GM08714 (cell line): ENCODE data around the gene KRTAP10-11.
"Not testable (repeated sequence)": the region's sequence is repeated elsewhere in the genome, so short reads cannot be mapped to it uniquely, and the experiment has no call there.

ENCODE experiments used
- H3K4me3 ChIP-seq: fragments of 200-500 bp; sonication (Bioruptor generic); 2 replicates; pipeline ENCODE4 v1.5.1; 2014; ENCODE audit warnings: mild to moderate bottlenecking, low read length, inconsistent platforms
- ZNF274 ChIP-seq: IDR thresholded peaks from 2 replicates; pipeline ENCODE4 v1.6.1; 2012; ENCODE audit warnings: mild to moderate bottlenecking, low read depth, low read length

KRTAP10-11 gene

GRCh38 chr21:44686000-44686781, 40.0 kb downstream of the KRTAP10-11 start:
- TF ChIP-seq ZNF274, result no peak
- no peak overlapping the region for H3K4me3 ChIP-seq

DNA sequence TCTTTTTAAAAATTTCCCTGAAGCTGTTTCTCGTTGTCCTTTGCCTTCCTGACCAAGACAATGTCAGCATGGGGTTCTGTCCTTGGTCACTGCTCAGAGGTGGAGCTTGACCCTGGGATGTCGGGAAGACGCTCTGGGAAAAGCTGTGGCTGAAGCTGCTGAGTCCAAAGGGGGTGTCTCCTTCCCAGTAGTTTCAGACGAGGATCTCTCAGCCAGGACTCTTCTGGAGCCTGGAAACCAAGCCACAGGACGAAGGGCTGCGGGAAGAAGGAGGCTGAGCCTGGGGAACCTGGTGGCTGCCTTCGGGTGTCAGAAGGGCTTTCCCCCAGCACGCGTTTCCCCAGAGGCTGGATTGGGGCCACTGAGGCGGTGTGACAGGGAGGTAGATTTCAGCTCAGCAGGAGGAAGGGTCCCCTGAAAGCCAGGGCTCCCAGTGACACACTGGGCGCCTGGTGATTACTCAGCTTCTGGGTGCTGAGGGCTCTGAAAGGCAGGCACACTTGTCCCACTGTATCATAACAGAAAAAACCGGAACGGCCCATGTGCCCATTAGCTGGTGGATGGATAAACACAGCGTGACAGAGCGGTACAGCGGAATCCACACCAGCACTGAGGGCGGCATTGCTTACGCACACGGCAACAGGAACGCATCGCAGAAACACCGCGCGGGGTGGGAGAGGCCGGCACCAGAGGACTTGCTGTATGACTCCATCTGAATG, 40.8 kb downstream of the KRTAP10-11 start:
- H3K4me3 ChIP-seq, result no peak overlapping the region
- no peak for TF ChIP-seq ZNF274

- H3K4me3 ChIP-seq, result no peak overlapping the region
- no peak for TF ChIP-seq ZNF274
These were observed 41.5 kb downstream of the KRTAP10-11 start for GRCh38 chr21:44687671-44688070.

DNA sequence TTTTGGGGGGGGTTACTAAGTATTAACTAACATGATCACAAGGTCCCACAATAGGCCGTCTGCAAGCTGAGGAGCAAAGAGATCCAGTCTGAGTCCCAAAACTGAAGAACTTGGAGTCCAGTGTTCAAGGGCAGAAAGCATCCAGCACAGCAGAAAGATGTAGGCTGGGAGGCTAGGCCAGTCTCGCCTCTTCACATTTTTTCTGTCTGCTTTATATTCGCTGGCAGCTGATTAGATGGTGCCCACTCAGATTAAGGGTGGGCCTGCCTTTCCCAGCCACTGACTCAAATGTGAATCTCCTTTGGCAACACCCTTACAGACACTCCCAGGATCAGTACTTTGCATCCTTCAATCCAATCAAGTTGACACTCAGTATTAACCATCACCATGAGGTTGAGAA, 43.5 kb downstream of the KRTAP10-11 start:
- H3K4me3 ChIP-seq, result not testable (repeated sequence)

GRCh38 chr21:44691686-44692085, 45.5 kb downstream of the KRTAP10-11 start:
- H3K4me3 ChIP-seq, result no peak overlapping the region
- no peak for TF ChIP-seq ZNF274

DNA sequence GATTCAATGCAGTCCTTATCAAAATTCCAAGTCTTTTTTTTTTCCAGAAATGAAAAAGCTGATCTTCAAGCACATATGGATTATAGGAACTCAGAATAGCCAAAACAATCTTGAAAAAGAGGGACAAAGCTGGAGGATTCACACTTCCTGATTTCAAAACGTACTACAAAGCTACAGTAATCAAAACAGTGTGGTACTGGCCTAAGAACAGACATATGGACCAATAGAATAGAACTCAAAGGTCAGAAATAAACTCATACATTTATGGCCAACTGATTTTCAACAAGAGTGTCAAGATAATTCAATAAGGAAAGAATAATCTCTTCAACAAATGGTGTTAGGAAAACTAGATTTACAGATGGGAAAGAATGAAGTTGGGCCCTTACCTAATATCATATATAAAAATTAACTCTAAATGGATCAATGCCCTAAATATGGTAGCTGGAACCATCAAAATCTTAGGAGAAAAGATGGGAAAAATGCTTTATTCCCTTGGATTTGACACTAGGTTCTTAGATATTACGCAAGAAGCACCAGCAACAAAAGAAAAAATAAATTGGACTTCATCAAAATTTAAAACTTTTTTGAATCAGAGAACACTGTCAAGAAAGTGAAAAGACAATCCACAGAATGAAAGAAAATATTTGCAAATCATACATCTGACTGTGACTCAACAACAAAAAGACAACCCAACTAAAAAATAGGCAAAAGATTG, 46.7 kb downstream of the KRTAP10-11 start:
- no peak overlapping the region for H3K4me3 ChIP-seq
- TF ChIP-seq ZNF274, result no peak

DNA sequence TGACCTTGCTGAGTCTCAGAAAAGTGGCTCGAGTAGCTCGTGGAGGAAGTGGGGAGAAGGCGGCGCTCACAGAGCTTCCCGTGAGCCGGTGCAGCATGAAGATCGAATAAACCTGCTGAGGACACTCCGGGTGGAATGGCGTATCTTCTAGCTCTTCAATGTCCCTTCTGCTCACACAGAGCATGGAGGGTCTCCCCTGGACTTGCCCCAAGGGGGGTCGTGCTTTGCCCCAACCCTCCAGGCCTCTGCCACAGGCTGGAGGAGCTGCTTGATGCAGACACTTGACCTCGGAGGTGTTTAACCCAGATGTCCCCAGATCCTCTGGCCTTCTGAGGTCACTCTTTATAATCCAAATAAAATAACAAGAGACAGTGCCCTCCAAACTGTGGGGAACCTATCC, 48.6 kb downstream of the KRTAP10-11 start:
- H3K4me3 ChIP-seq, result no peak overlapping the region
- TF ChIP-seq ZNF274, result no peak

- no peak overlapping the region for H3K4me3 ChIP-seq
- TF ChIP-seq ZNF274, result no peak
These were observed 49.0 kb downstream of the KRTAP10-11 start for GRCh38 chr21:44695184-44695583.

GRCh38 chr21:44695641-44696040, 49.4 kb downstream of the KRTAP10-11 start:
- no peak for TF ChIP-seq ZNF274
- H3K4me3 ChIP-seq, result no peak overlapping the region

GRCh38 chr21:44696572-44696971, 50.4 kb downstream of the KRTAP10-11 start:
- TF ChIP-seq ZNF274, result no peak
- no peak overlapping the region for H3K4me3 ChIP-seq
